Kidney epithelial cell (primary cell): ENCODE data around the gene SERTAD2. TPM values are rescaled to one million over a fixed set of nuclear protein-coding genes. Genes with fewer than 3 reads are reported as not detected.

Source experiments
- DNase-seq: peaks from one replicate; pipeline ENCODE4 v3.0.0-alpha.2; 2010; ENCODE audit warnings: low read depth
- H3K27me3 ChIP-seq: 2 replicates; pipeline ENCODE4 v1.6.0; 2011; ENCODE audit warnings: low read length; ENCODE audit not compliant: control insufficient read depth, insufficient read depth
- H3K36me3 ChIP-seq: 2 replicates; pipeline ENCODE4 v1.5.1; 2011; ENCODE audit warnings: low read length; ENCODE audit not compliant: control insufficient read depth, insufficient read depth
- H3K4me3 ChIP-seq: 2 replicates; pipeline ENCODE4 v1.5.1; 2011; ENCODE audit warnings: low read depth, mild to moderate bottlenecking, control low read depth, low read length
- CTCF ChIP-seq: IDR thresholded peaks from 2 replicates; pipeline ENCODE4 v1.5.1; 2011; ENCODE audit warnings: mild to moderate bottlenecking, moderate library complexity, low read length, control low read depth, inconsistent platforms; ENCODE audit not compliant: insufficient read depth, poor library complexity, severe bottlenecking
- total RNA-seq: library from RNA; depleted of rRNA; stranded (reverse); fragments of >200 nt; gene quantifications from 2 replicates; pipeline ENCODE4 v1.2.3, GENCODE V29; 2015

SERTAD2 gene
- total RNA-seq, 1 donor from 2014 or later, result 13.2 TPM

- no peak for DNase-seq
- no peaks in the 10 kb centered on the region for H3K27me3 ChIP-seq
- H3K36me3 ChIP-seq, result no peaks in the 10 kb centered on the region
- no peak for TF ChIP-seq CTCF
- no peak overlapping the region for H3K4me3 ChIP-seq
These were observed 40.4 kb downstream of the SERTAD2 start for GRCh38 chr2:64613276-64613675.

- no peaks in the 10 kb centered on the region for H3K27me3 ChIP-seq
- H3K4me3 ChIP-seq, result no peak overlapping the region
- no peak for DNase-seq
- H3K36me3 ChIP-seq, result no peaks in the 10 kb centered on the region
- no peak for TF ChIP-seq CTCF
These were observed 41.0 kb downstream of the SERTAD2 start for GRCh38 chr2:64612575-64613195.

- DNase-seq, result no peak
- no peak overlapping the region for H3K4me3 ChIP-seq
- no peak for TF ChIP-seq CTCF
- H3K27me3 ChIP-seq, result no peaks in the 10 kb centered on the region
- no peaks in the 10 kb centered on the region for H3K36me3 ChIP-seq
These were observed 43.3 kb downstream of the SERTAD2 start for GRCh38 chr2:64610316-64610855.

- no peak for TF ChIP-seq CTCF
- Histone ChIP-seq H3K27me3 (no peaks in the 10 kb centered on the region), H3K4me3 (no peak overlapping the region), H3K36me3 (no peaks in the 10 kb centered on the region)
- no peak for DNase-seq
These were observed 43.8 kb downstream of the SERTAD2 start for GRCh38 chr2:64609942-64610281.

- Histone ChIP-seq H3K36me3 (no peaks in the 10 kb centered on the region), H3K4me3 (peak overlapping the region; percentile 36), H3K27me3 (no peaks in the 10 kb centered on the region)
- no peak for DNase-seq
- TF ChIP-seq CTCF, result peak; percentile 7
These were observed 44.3 kb downstream of the SERTAD2 start for GRCh38 chr2:64609227-64609941.
